ENCODE data around the gene CYP8B1.

CYP8B1 gene

GRCh38 chr3:42841332-42841731, 34.3 kb downstream of the CYP8B1 start:
- no peak for DNase-seq (ENCODE audit: low read depth)
- in situ Hi-C loops (cut with HindIII; ENCODE audit: low sequenced_read_pairs) = no loop called here

GRCh38 chr3:42839616-42840015, 36.1 kb downstream of the CYP8B1 start:
- no peak overlapping the region for H3K4me3 ChIP-seq (ENCODE audit: low read depth, low read length)
- in situ Hi-C loops (cut with HindIII; ENCODE audit: low sequenced_read_pairs) = no loop called here
- DNase-seq (ENCODE audit: low read depth) = peak; percentile 63
- peak; percentile 71 for TF ChIP-seq CTCF (IDR thresholded peaks at IDR 0.05; ENCODE audit: low read depth, low read length, missing control alignments)

More at GRCh38 chr3:42841332-42841731, 34.3 kb downstream of the CYP8B1 start:
- H3K4me3 ChIP-seq (ENCODE audit: low read depth, low read length) = no peak overlapping the region
- TF ChIP-seq CTCF (IDR thresholded peaks at IDR 0.05; ENCODE audit: low read depth, low read length, missing control alignments) = no peak

- in situ Hi-C loops (cut with HindIII; ENCODE audit: low sequenced_read_pairs) = no loop called here
- DNase-seq (ENCODE audit: low read depth) = no peak
- no peak overlapping the region for H3K4me3 ChIP-seq (ENCODE audit: low read depth, low read length)
- no peak for TF ChIP-seq CTCF (IDR thresholded peaks at IDR 0.05; ENCODE audit: low read depth, low read length, missing control alignments)
Measured at GRCh38 chr3:42838571-42838970, 37.1 kb downstream of the CYP8B1 start.

GRCh38 chr3:42836150-42837123, 39.2 kb downstream of the CYP8B1 start:
- peak; percentile 14 for TF ChIP-seq CTCF (IDR thresholded peaks at IDR 0.05; ENCODE audit: low read depth, low read length, missing control alignments)
- no peak for DNase-seq (ENCODE audit: low read depth)
- in situ Hi-C loops (cut with HindIII; ENCODE audit: low sequenced_read_pairs) = no loop called here

GRCh38 chr3:42831321-42831713, 44.4 kb downstream of the CYP8B1 start:
- in situ Hi-C loops (cut with HindIII; ENCODE audit: low sequenced_read_pairs) = no loop called here
- no peak overlapping the region for H3K4me3 ChIP-seq (ENCODE audit: low read depth, low read length)
- peak; percentile 51 for TF ChIP-seq CTCF (IDR thresholded peaks at IDR 0.05; ENCODE audit: low read depth, low read length, missing control alignments)
- DNase-seq (ENCODE audit: low read depth) = no peak

More at GRCh38 chr3:42836150-42837123, 39.2 kb downstream of the CYP8B1 start:
- no peak overlapping the region for H3K4me3 ChIP-seq (ENCODE audit: low read depth, low read length)

GRCh38 chr3:42830437-42831320, 45.0 kb downstream of the CYP8B1 start:
- no peak overlapping the region for H3K4me3 ChIP-seq (ENCODE audit: low read depth, low read length)
- peak; percentile 46 for TF ChIP-seq CTCF (IDR thresholded peaks at IDR 0.05; ENCODE audit: low read depth, low read length, missing control alignments)
- in situ Hi-C loops (cut with HindIII; ENCODE audit: low sequenced_read_pairs) = no loop called here
- no peak for DNase-seq (ENCODE audit: low read depth)

All from astrocyte of the cerebellum (primary cell).